Measurements from ENCODE around the gene IFNA2.
"Not testable (repeated sequence)": the region's sequence is repeated elsewhere in the genome, so short reads cannot be mapped to it uniquely, and the experiment has no call there.

IFNA2 gene

DNA sequence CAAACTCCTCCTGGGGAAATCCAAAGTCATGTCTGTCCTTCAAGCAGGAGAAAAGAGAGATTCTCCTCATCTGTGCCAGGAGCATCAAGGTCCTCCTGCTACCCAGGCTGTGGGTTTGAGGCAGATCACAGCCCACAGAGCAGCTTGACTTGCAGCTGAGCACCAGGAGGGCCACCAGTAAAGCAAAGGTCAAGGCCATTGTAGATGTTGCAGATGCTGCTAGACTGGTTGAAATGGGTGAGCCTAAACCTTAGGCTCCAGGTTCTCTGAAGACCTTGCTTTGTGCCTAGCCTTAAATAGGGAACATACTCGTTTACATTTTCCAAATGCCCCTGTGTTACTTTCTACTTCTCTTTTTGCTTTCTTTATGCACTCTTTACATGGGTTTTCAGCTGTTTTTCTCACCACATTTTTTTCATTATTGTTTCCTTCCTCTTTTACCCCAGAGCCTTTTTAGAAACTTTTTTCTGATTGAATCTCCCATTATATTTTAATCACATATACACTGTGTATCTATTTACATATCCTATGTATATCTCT is at the start of gene IFNA2:
Gene IFNA2 (minus strand): TSS at position 268 of the 540 bp plus-strand sequence. CDS start 69 bp downstream, at position 199.
- no peaks in the 10 kb centered on the region for H3K4me1 ChIP-seq (ENCODE audit: low read depth, poor library complexity, severe bottlenecking)
- no peak within 1 kb of the TSS for H3K4me3 ChIP-seq (IDR thresholded peaks at IDR 0.05; ENCODE audit: insufficient read depth, low read depth, low read length)
- H3K27me3 ChIP-seq (ENCODE audit: insufficient read depth, low read depth): no peaks in the 10 kb centered on the region
- no peak within 1 kb of the TSS for H3K4me2 ChIP-seq
- H3K79me2 ChIP-seq (ENCODE audit: insufficient read depth, low read depth): no peaks in the 10 kb centered on the region
- H3K27ac ChIP-seq: no peak within 1 kb of the TSS
- TF ChIP-seq, protein P1, sequence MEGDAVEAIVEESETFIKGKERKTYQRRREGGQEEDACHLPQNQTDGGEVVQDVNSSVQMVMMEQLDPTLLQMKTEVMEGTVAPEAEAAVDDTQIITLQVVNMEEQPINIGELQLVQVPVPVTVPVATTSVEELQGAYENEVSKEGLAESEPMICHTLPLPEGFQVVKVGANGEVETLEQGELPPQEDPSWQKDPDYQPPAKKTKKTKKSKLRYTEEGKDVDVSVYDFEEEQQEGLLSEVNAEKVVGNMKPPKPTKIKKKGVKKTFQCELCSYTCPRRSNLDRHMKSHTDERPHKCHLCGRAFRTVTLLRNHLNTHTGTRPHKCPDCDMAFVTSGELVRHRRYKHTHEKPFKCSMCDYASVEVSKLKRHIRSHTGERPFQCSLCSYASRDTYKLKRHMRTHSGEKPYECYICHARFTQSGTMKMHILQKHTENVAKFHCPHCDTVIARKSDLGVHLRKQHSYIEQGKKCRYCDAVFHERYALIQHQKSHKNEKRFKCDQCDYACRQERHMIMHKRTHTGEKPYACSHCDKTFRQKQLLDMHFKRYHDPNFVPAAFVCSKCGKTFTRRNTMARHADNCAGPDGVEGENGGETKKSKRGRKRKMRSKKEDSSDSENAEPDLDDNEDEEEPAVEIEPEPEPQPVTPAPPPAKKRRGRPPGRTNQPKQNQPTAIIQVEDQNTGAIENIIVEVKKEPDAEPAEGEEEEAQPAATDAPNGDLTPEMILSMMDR (conservative IDR thresholded peaks at IDR 0.05; ENCODE audit: low read depth, low read length): no peak
- no peaks in the 10 kb centered on the region for H4K20me1 ChIP-seq (ENCODE audit: insufficient read depth)
- H2AFZ ChIP-seq (ENCODE audit: low read depth): no peak within 1 kb of the TSS
- H3K9ac ChIP-seq: no peak within 1 kb of the TSS
- H3K36me3 ChIP-seq (ENCODE audit: insufficient read depth): no peaks in the 10 kb centered on the region

GRCh38 chr9:21435015-21435383 is 49.8 kb upstream of the IFNA2 start:
- not testable (repeated sequence) for H3K36me3 ChIP-seq (ENCODE audit: insufficient read depth); H3K27me3 ChIP-seq (ENCODE audit: insufficient read depth, low read depth); H3K27ac ChIP-seq; H3K79me2 ChIP-seq (ENCODE audit: insufficient read depth, low read depth); H3K4me3 ChIP-seq (IDR thresholded peaks at IDR 0.05; ENCODE audit: insufficient read depth, low read depth, low read length); H3K4me2 ChIP-seq; H2AFZ ChIP-seq (ENCODE audit: low read depth); H3K9ac ChIP-seq; H3K4me1 ChIP-seq (ENCODE audit: low read depth, poor library complexity, severe bottlenecking); H4K20me1 ChIP-seq (ENCODE audit: insufficient read depth)

GRCh38 chr9:21434202-21435014 is 49.2 kb upstream of the IFNA2 start:
- H3K4me2 ChIP-seq: no peak overlapping the region
- TF ChIP-seq, protein P1 (conservative IDR thresholded peaks at IDR 0.05; ENCODE audit: low read depth, low read length): no peak; the same call in 1 of the 2 replicates
- H3K27me3 ChIP-seq (ENCODE audit: insufficient read depth, low read depth): no peaks in the 10 kb centered on the region
- H4K20me1 ChIP-seq (ENCODE audit: insufficient read depth): no peaks in the 10 kb centered on the region
- H3K27ac ChIP-seq: no peak overlapping the region
- no peaks in the 10 kb centered on the region for H3K36me3 ChIP-seq (ENCODE audit: insufficient read depth)
- H3K4me3 ChIP-seq (IDR thresholded peaks at IDR 0.05; ENCODE audit: insufficient read depth, low read depth, low read length): no peak overlapping the region
- no peak overlapping the region for H2AFZ ChIP-seq (ENCODE audit: low read depth)
- no peaks in the 10 kb centered on the region for H3K79me2 ChIP-seq (ENCODE audit: insufficient read depth, low read depth)
- no peaks in the 10 kb centered on the region for H3K4me1 ChIP-seq (ENCODE audit: low read depth, poor library complexity, severe bottlenecking)
- no peak overlapping the region for H3K9ac ChIP-seq

GRCh38 chr9:21432672-21433425 is 47.7 kb upstream of the IFNA2 start:
- Histone ChIP-seq H3K27ac (no peak overlapping the region), H3K9ac (no peak overlapping the region), H2AFZ (ENCODE audit: low read depth) (no peak overlapping the region), H3K36me3 (ENCODE audit: insufficient read depth) (no peaks in the 10 kb centered on the region), H3K79me2 (ENCODE audit: insufficient read depth, low read depth) (no peaks in the 10 kb centered on the region), H3K27me3 (ENCODE audit: insufficient read depth, low read depth) (no peaks in the 10 kb centered on the region), H3K4me1 (ENCODE audit: low read depth, poor library complexity, severe bottlenecking) (no peaks in the 10 kb centered on the region), H4K20me1 (ENCODE audit: insufficient read depth) (no peaks in the 10 kb centered on the region), H3K4me2 (no peak overlapping the region), H3K4me3 (IDR thresholded peaks at IDR 0.05; ENCODE audit: insufficient read depth, low read depth, low read length) (no peak overlapping the region)
- TF ChIP-seq, protein P1 (conservative IDR thresholded peaks at IDR 0.05; ENCODE audit: low read depth, low read length): no peak

Data from KMS-11 (cell line).